Thoracic aorta (tissue), 2 donors: ENCODE measurements around the gene DDX47. TPM values are rescaled to one million over a fixed set of nuclear protein-coding genes. Genes with fewer than 3 reads are reported as not detected.

Source experiments
- ATAC-seq: fragments of 150-250 bp; one replicate; pipeline ENCODE4 v1.8.0; 2017; ENCODE audit warnings: low read depth; ENCODE audit not compliant: insufficient number of reproducible peaks, low FRiP score
- DNase-seq: peaks from one replicate; pipeline ENCODE4 v3.0.0-alpha.2; 2020; ENCODE audit warnings: low spot score
- H3K27ac ChIP-seq, 2 donors: fragments of 200-600 bp; sonication (generic); 1 replicate in 1 of 2; 2 replicates in 1 of 2; pipeline ENCODE4 v1.5.1; 2016; ENCODE audit warnings: mild to moderate bottlenecking in 2 of 2, moderate library complexity in 2 of 2
- H3K27me3 ChIP-seq: fragments of 200-600 bp; sonication (generic); replicated peaks from 2 replicates; pipeline ENCODE4 v1.6.0; 2016; ENCODE audit warnings: mild to moderate bottlenecking; ENCODE audit not compliant: insufficient read depth
- H3K36me3 ChIP-seq: fragments of 200-600 bp; sonication (generic); one replicate; pipeline ENCODE4 v1.5.1; 2016
- H3K4me1 ChIP-seq, 2 donors: fragments of 200-600 bp; sonication (generic); 1 replicate in 1 of 2; 2 replicates in 1 of 2; pipeline versions ENCODE4 v1.5.1 to v1.6.0; 2016; ENCODE audit warnings: low read depth in 2 of 2, mild to moderate bottlenecking in 1 of 2; ENCODE audit not compliant: control insufficient read depth in 1 of 2
- H3K4me3 ChIP-seq: fragments of 200-600 bp; sonication (generic); 2 replicates; pipeline ENCODE4 v1.5.1; 2016; ENCODE audit warnings: mild to moderate bottlenecking
- H3K9me3 ChIP-seq: fragments of 200-600 bp; sonication (generic); 2 replicates; pipeline ENCODE4 v1.5.1; 2016
- CTCF ChIP-seq: fragments of 200-600 bp; sonication (generic); IDR thresholded peaks from one replicate; pipeline ENCODE4 v1.5.1; 2019; ENCODE audit warnings: antibody characterized with exemption
- total RNA-seq, 2 donors: library from RNA; depleted of rRNA; stranded (reverse); fragments of >200 nt; gene quantifications; one replicate each; pipeline versions ENCODE4 v1.1.0 to v1.2.3, GENCODE V29; 2016

Gene DDX47
- total RNA-seq, 2 donors from 2014 or later: 43.5 to 51.1 TPM

- H3K4me1 ChIP-seq: peaks cover 3 to 24% of the 10 kb centered on the region in 2 donors
- H3K4me3 ChIP-seq: peak overlapping the region; percentile 82
- no peaks in the 10 kb centered on the region for H3K36me3 ChIP-seq
- peak overlapping the region; percentile 76 to 90 for H3K27ac ChIP-seq
- ATAC-seq (no peak), DNase-seq (no peak)
- no peaks in the 10 kb centered on the region for H3K27me3 ChIP-seq
- TF ChIP-seq CTCF: no peak
- no peaks in the 10 kb centered on the region for H3K9me3 ChIP-seq
Observed at GRCh38 chr12:12786351-12786705, 26.8 kb upstream of the DDX47 start.

GRCh38 chr12:12786706-12787601 lies 26.2 kb upstream of the DDX47 start:
- ATAC-seq: peak; percentile 68
- Histone ChIP-seq H3K27me3 (no peaks in the 10 kb centered on the region), H3K4me3 (peak overlapping the region; percentile 82), H3K4me1 (peaks cover 3 to 30% of the 10 kb centered on the region in 2 donors), H3K27ac (peak overlapping the region; percentile 76 to 90), H3K9me3 (no peaks in the 10 kb centered on the region), H3K36me3 (no peaks in the 10 kb centered on the region)
- no peak for DNase-seq
- TF ChIP-seq CTCF: peak; percentile 42

GRCh38 chr12:12788131-12788530 lies 25.0 kb upstream of the DDX47 start:
- ATAC-seq: no peak
- Histone ChIP-seq H3K9me3 (no peaks in the 10 kb centered on the region), H3K27ac (peak overlapping the region; percentile 76 to 90), H3K4me1 (peaks cover 6 to 42% of the 10 kb centered on the region in 2 donors), H3K36me3 (no peaks in the 10 kb centered on the region), H3K27me3 (no peaks in the 10 kb centered on the region), H3K4me3 (no peak overlapping the region)
- no peak for DNase-seq
- no peak for TF ChIP-seq CTCF

GRCh38 chr12:12788675-12789368 lies 24.3 kb upstream of the DDX47 start:
- peak overlapping the region; percentile 76 to 90 for H3K27ac ChIP-seq
- no peak for ATAC-seq
- peak overlapping the region; percentile 12 for H3K4me3 ChIP-seq
- DNase-seq: no peak
- peaks cover 6 to 42% of the 10 kb centered on the region in 2 donors for H3K4me1 ChIP-seq
- peak; percentile 80 for TF ChIP-seq CTCF
- H3K27me3 ChIP-seq: no peaks in the 10 kb centered on the region
- H3K9me3 ChIP-seq: no peaks in the 10 kb centered on the region
- H3K36me3 ChIP-seq: no peaks in the 10 kb centered on the region

GRCh38 chr12:12790956-12791355 lies 22.2 kb upstream of the DDX47 start:
- DNase-seq (no peak), ATAC-seq (no peak)
- H3K36me3 ChIP-seq: no peaks in the 10 kb centered on the region

More at GRCh38 chr12:12790956-12791355, 22.2 kb upstream of the DDX47 start:
- no peak overlapping the region for H3K27ac ChIP-seq
- peaks cover 6 to 42% of the 10 kb centered on the region in 2 donors for H3K4me1 ChIP-seq
- TF ChIP-seq CTCF: no peak
- no peaks in the 10 kb centered on the region for H3K9me3 ChIP-seq
- H3K4me3 ChIP-seq: no peak overlapping the region
- no peaks in the 10 kb centered on the region for H3K27me3 ChIP-seq
